Endothelial cell of umbilical vein (primary cell): ENCODE measurements around the gene DENND5B. TPM values are rescaled to one million over a fixed set of nuclear protein-coding genes. Genes with fewer than 3 reads are reported as not detected.

Experiments
- BruUV-seq: library from RNA; stranded (reverse); fragments of 400-500 nt; replicated peaks from 2 replicates; lab custom pipeline; 2021; lab: Mats Ljungman, UMichigan
- CTCF ChIA-PET: fragments of 300-600, 350-600 bp; sonication (Branson Sonifier 250); formaldehyde crosslinking; loops from one replicate; lab custom pipeline; 2021; ENCODE audit warnings: antibody characterized with exemption, inconsistent platforms; lab: Charles Lee
- POLR2A ChIA-PET: fragments of 300-600, 350-600 bp; sonication (Branson Sonifier 250); formaldehyde crosslinking; loops from one replicate; lab custom pipeline; 2021; ENCODE audit warnings: antibody characterized with exemption, inconsistent platforms; lab: Charles Lee
- DNase-seq: peaks from one replicate; pipeline ENCODE4 v3.0.0-alpha.2; 2011; ENCODE audit warnings: low read depth, low spot score
- FAIRE-seq: peaks from 2 replicates; lab custom pipeline; 2011; peaks lifted over from hg19 to GRCh38; lab: Jason Lieb, UNC
- H2AFZ ChIP-seq: 2 replicates; pipeline ENCODE4 v1.6.0; 2012; ENCODE audit warnings: low read depth, low read length, control low read depth, inconsistent platforms
- H3K27ac ChIP-seq: 2 replicates; pipeline ENCODE4 v1.5.1; 2011; ENCODE audit warnings: low read depth, mild to moderate bottlenecking, control low read depth, low read length, moderate library complexity; ENCODE audit not compliant: insufficient read depth
- H3K27me3 ChIP-seq, 2 experiments: 2 replicates each; pipeline versions ENCODE4 v1.6.0 to v1.6.1; 2011; ENCODE audit warnings: low read length in 2 of 2, mixed read lengths in 1 of 2; ENCODE audit not compliant: control insufficient read depth in 2 of 2, insufficient read depth in 2 of 2
- H3K36me3 ChIP-seq, 2 experiments: 2 replicates in 1 of 2; 3 replicates in 1 of 2; pipeline ENCODE4 v1.5.1; 2011; ENCODE audit warnings: low read length in 2 of 2, mild to moderate bottlenecking in 1 of 2, moderate library complexity in 1 of 2; ENCODE audit not compliant: control insufficient read depth in 2 of 2, insufficient read depth in 2 of 2; ENCODE audit errors: extremely low read depth in 1 of 2
- H3K4me1 ChIP-seq: 3 replicates; pipeline ENCODE4 v1.5.1; 2011; ENCODE audit warnings: mild to moderate bottlenecking, low read length; ENCODE audit not compliant: control insufficient read depth, insufficient read depth; ENCODE audit errors: extremely low read depth
- H3K4me2 ChIP-seq: 2 replicates; pipeline ENCODE4 v1.6.1; 2011; ENCODE audit warnings: low read length, control low read depth, mixed read lengths; ENCODE audit not compliant: insufficient read depth
- H3K4me3 ChIP-seq, 3 experiments: fragments of 200-600 bp in 1 of 3; sonication (generic), shearing (Covaris generic) in 1 of 3; replicated peaks in 1 of 3; 2 replicates each; pipeline ENCODE4 v1.5.1; 2011 to 2016; ENCODE audit warnings: control low read depth in 3 of 3, low read length in 3 of 3, mild to moderate bottlenecking in 2 of 3, inconsistent platforms in 1 of 3, low read depth in 1 of 3, moderate library complexity in 1 of 3; ENCODE audit not compliant: insufficient read depth in 1 of 3
- H3K79me2 ChIP-seq: 2 replicates; pipeline ENCODE4 v1.6.0; 2012; ENCODE audit warnings: low read length, inconsistent platforms; ENCODE audit not compliant: control insufficient read depth, insufficient read depth
- H3K9ac ChIP-seq: replicated peaks from 2 replicates; pipeline ENCODE3; 2011; ENCODE audit warnings: low read length, control low read depth; ENCODE audit not compliant: insufficient read depth; ENCODE audit errors: extremely low read depth
- H3K9me1 ChIP-seq: replicated peaks from 3 replicates; pipeline ENCODE4 v1.6.0; 2011; ENCODE audit warnings: mild to moderate bottlenecking, low read length; ENCODE audit not compliant: control insufficient read depth, insufficient read depth; ENCODE audit errors: extremely low read depth
- H3K9me3 ChIP-seq: replicated peaks from 2 replicates; pipeline ENCODE4 v1.5.1; 2012; ENCODE audit warnings: low read length, inconsistent platforms; ENCODE audit not compliant: control insufficient read depth, insufficient read depth
- H4K20me1 ChIP-seq: replicated peaks from 2 replicates; pipeline ENCODE3; 2011; ENCODE audit warnings: mild to moderate bottlenecking, low read length; ENCODE audit not compliant: control insufficient read depth, insufficient read depth; ENCODE audit errors: extremely low read depth
- CTCF ChIP-seq, 2 donors: IDR thresholded peaks; 1 replicate in 1 of 2; 2 replicates in 1 of 2; pipeline ENCODE4 v1.5.1; 2011; ENCODE audit warnings: low read length in 2 of 2, mild to moderate bottlenecking in 2 of 2, moderate library complexity in 2 of 2, control low read depth in 1 of 2, inconsistent platforms in 1 of 2, low read depth in 1 of 2; ENCODE audit not compliant: insufficient read depth in 1 of 2; ENCODE audit errors: extremely low read depth in 1 of 2
- EZH2 ChIP-seq: IDR thresholded peaks from 2 replicates; pipeline ENCODE4 v1.6.1; 2012; ENCODE audit warnings: borderline replicate concordance, low read depth, mild to moderate bottlenecking, moderate library complexity, low read length, inconsistent platforms; ENCODE audit not compliant: severe bottlenecking
- FOS ChIP-seq: IDR thresholded peaks from 2 replicates; pipeline ENCODE4 v1.6.1; 2011; ENCODE audit warnings: mild to moderate bottlenecking, low read length, moderate library complexity, borderline replicate concordance; ENCODE audit not compliant: insufficient read depth
- GATA2 ChIP-seq: IDR thresholded peaks from 2 replicates; pipeline ENCODE4 v1.7.0; 2011; ENCODE audit warnings: low read depth, mild to moderate bottlenecking, moderate library complexity, mixed read lengths, low read length; ENCODE audit not compliant: insufficient read length, insufficient read depth
- JUN ChIP-seq: IDR thresholded peaks from 2 replicates; pipeline ENCODE4 v1.6.1; 2011; ENCODE audit warnings: borderline replicate concordance, low read depth; ENCODE audit not compliant: insufficient read length, insufficient read depth
- MAX ChIP-seq: IDR thresholded peaks from 2 replicates; pipeline ENCODE4 v1.6.1; 2011; ENCODE audit not compliant: insufficient read depth, insufficient read length
- MYC ChIP-seq: IDR thresholded peaks from one replicate; pipeline ENCODE4 v1.6.1; 2011; ENCODE audit warnings: mild to moderate bottlenecking, low read depth, low read length
- POLR2A ChIP-seq: IDR thresholded peaks from 2 replicates; pipeline ENCODE4 v1.6.1; 2012; ENCODE audit warnings: low read depth, mild to moderate bottlenecking, control low read depth, low read length
- POLR2AphosphoS5 ChIP-seq: IDR thresholded peaks from 2 replicates; pipeline ENCODE4 v1.6.1; 2012; ENCODE audit warnings: low read depth, mild to moderate bottlenecking, control low read depth, low read length, moderate library complexity; ENCODE audit not compliant: insufficient read depth
- dilution Hi-C: fragments of 300-500 bp; cut with MboI; formaldehyde crosslinking; loops from one replicate; pipeline ENCODE4 v1.15.0; 2019; ENCODE audit warnings: low sequenced_read_pairs; ENCODE audit not compliant: extremely low pct_ligation_motif_present
- intact Hi-C: fragments of 100-400 bp; cut with micrococcal nuclease; formaldehyde crosslinking; loops from one replicate; pipeline ENCODE4 v1.10.0; 2022
- polyA plus RNA-seq, 4 experiments: library from polyadenylated mRNA; depleted of rRNA in 3 of 4; stranded (reverse) in 3 of 4; unstranded in 1 of 4; fragments of >200 nt; gene quantifications; 2 replicates each; pipeline versions ENCODE4 v1.2.1 to v1.2.3, GENCODE V29; 2011 to 2012; ENCODE audit warnings: missing spikeins in 1 of 4
- total RNA-seq: library from RNA; stranded (reverse); gene quantifications from 2 replicates; pipeline ENCODE4 v1.2.3, GENCODE V29; 2021

Gene DENND5B
- total and polyA plus RNA-seq, 2 donors (not counting 3 experiments of a cell fraction or from before 2014, with no cell fraction given) = 10.3 to 18.3 TPM

- BruUV-seq = no TSS peak
- Histone ChIP-seq H3K27ac (no peak overlapping the region), H3K4me2 (no peak overlapping the region), H3K79me2 (no peaks in the 10 kb centered on the region), H3K27me3 (peaks cover 7 to 9% of the 10 kb centered on the region in 2 experiments), H3K4me3 (no peak overlapping the region), H3K9me3 (no peaks in the 10 kb centered on the region), H2AFZ (no peak overlapping the region), H3K9ac (no peak overlapping the region), H3K36me3 (no peaks in the 10 kb centered on the region), H4K20me1 (no peaks in the 10 kb centered on the region), H3K4me1 (no peaks in the 10 kb centered on the region), H3K9me1 (no peaks in the 10 kb centered on the region)
- ChIA-PET POLR2A (interaction anchor here (0.6 kb wide), 1 partner anchor 174 kb away, joined by 3 read pairs; no protein-coding TSS in a partner anchor), CTCF (no interaction called here)
- DNase-seq (no peak), FAIRE-seq (no peak)
- TF ChIP-seq FOS (no peak), EZH2 (no peak), CTCF (IDR thresholded peaks at IDR 0.05; ENCODE audit: extremely low read depth in 1 of 2, insufficient read depth in 1 of 2, low read depth in 1 of 2, low read length in 2 of 2) (no peak), GATA2 (no peak), POLR2A (no peak), MAX (no peak), MYC (no peak), POLR2AphosphoS5 (no peak), JUN (no peak)
- intact Hi-C loops = no loop called here
- dilution Hi-C loops = no loop called here
Measured at GRCh38 chr12:31346267-31346666, 244.7 kb downstream of the DENND5B start.
